Occipital lobe (tissue), 1 donor: ENCODE results near the gene TNFSF18. TPM values are rescaled to one million over a fixed set of nuclear protein-coding genes. Genes with fewer than 3 reads are reported as not detected.

Experiments
- total RNA-seq: library from RNA; depleted of rRNA; stranded (reverse); fragments of >200 nt; gene quantifications from one replicate; pipeline ENCODE4 v1.2.3, GENCODE V29; 2014

TNFSF18 gene
- total RNA-seq, 1 donor from 2014 or later = 5.5 TPM

Other genes starting within 250 kb of the TNFSF18 start
- gene TNFSF4, start 156.4 kb upstream of the TNFSF18 start, total RNA-seq = 1.6 TPM